Endothelial cell of umbilical vein (primary cell): Measurements from ENCODE around the gene FAM114A2. TPM values are rescaled to one million over a fixed set of nuclear protein-coding genes. Genes with fewer than 3 reads are reported as not detected.

Experiments
- BruUV-seq: library from RNA; stranded (reverse); fragments of 400-500 nt; replicated peaks from 2 replicates; lab custom pipeline; 2021; lab: Mats Ljungman, UMichigan
- CTCF ChIA-PET: fragments of 300-600, 350-600 bp; sonication (Branson Sonifier 250); formaldehyde crosslinking; loops from one replicate; lab custom pipeline; 2021; ENCODE audit warnings: antibody characterized with exemption, inconsistent platforms; lab: Charles Lee
- POLR2A ChIA-PET: fragments of 300-600, 350-600 bp; sonication (Branson Sonifier 250); formaldehyde crosslinking; loops from one replicate; lab custom pipeline; 2021; ENCODE audit warnings: antibody characterized with exemption, inconsistent platforms; lab: Charles Lee
- DNase-seq: peaks from one replicate; pipeline ENCODE4 v3.0.0-alpha.2; 2011; ENCODE audit warnings: low read depth, low spot score
- FAIRE-seq: peaks from 2 replicates; lab custom pipeline; 2011; peaks lifted over from hg19 to GRCh38; lab: Jason Lieb, UNC
- H2AFZ ChIP-seq: 2 replicates; pipeline ENCODE4 v1.6.0; 2012; ENCODE audit warnings: low read depth, low read length, control low read depth, inconsistent platforms
- H3K27ac ChIP-seq: 2 replicates; pipeline ENCODE4 v1.5.1; 2011; ENCODE audit warnings: low read depth, mild to moderate bottlenecking, control low read depth, low read length, moderate library complexity; ENCODE audit not compliant: insufficient read depth
- H3K27me3 ChIP-seq, 2 experiments: 2 replicates each; pipeline versions ENCODE4 v1.6.0 to v1.6.1; 2011; ENCODE audit warnings: low read length in 2 of 2, mixed read lengths in 1 of 2; ENCODE audit not compliant: control insufficient read depth in 2 of 2, insufficient read depth in 2 of 2
- H3K36me3 ChIP-seq, 2 experiments: 2 replicates in 1 of 2; 3 replicates in 1 of 2; pipeline ENCODE4 v1.5.1; 2011; ENCODE audit warnings: low read length in 2 of 2, mild to moderate bottlenecking in 1 of 2, moderate library complexity in 1 of 2; ENCODE audit not compliant: control insufficient read depth in 2 of 2, insufficient read depth in 2 of 2; ENCODE audit errors: extremely low read depth in 1 of 2
- H3K4me1 ChIP-seq: 3 replicates; pipeline ENCODE4 v1.5.1; 2011; ENCODE audit warnings: mild to moderate bottlenecking, low read length; ENCODE audit not compliant: control insufficient read depth, insufficient read depth; ENCODE audit errors: extremely low read depth
- H3K4me2 ChIP-seq: 2 replicates; pipeline ENCODE4 v1.6.1; 2011; ENCODE audit warnings: low read length, control low read depth, mixed read lengths; ENCODE audit not compliant: insufficient read depth
- H3K4me3 ChIP-seq, 3 experiments: fragments of 200-600 bp in 1 of 3; sonication (generic), shearing (Covaris generic) in 1 of 3; replicated peaks in 1 of 3; 2 replicates each; pipeline ENCODE4 v1.5.1; 2011 to 2016; ENCODE audit warnings: control low read depth in 3 of 3, low read length in 3 of 3, mild to moderate bottlenecking in 2 of 3, inconsistent platforms in 1 of 3, low read depth in 1 of 3, moderate library complexity in 1 of 3; ENCODE audit not compliant: insufficient read depth in 1 of 3
- H3K79me2 ChIP-seq: 2 replicates; pipeline ENCODE4 v1.6.0; 2012; ENCODE audit warnings: low read length, inconsistent platforms; ENCODE audit not compliant: control insufficient read depth, insufficient read depth
- H3K9ac ChIP-seq: replicated peaks from 2 replicates; pipeline ENCODE3; 2011; ENCODE audit warnings: low read length, control low read depth; ENCODE audit not compliant: insufficient read depth; ENCODE audit errors: extremely low read depth
- H3K9me1 ChIP-seq: replicated peaks from 3 replicates; pipeline ENCODE4 v1.6.0; 2011; ENCODE audit warnings: mild to moderate bottlenecking, low read length; ENCODE audit not compliant: control insufficient read depth, insufficient read depth; ENCODE audit errors: extremely low read depth
- H3K9me3 ChIP-seq: replicated peaks from 2 replicates; pipeline ENCODE4 v1.5.1; 2012; ENCODE audit warnings: low read length, inconsistent platforms; ENCODE audit not compliant: control insufficient read depth, insufficient read depth
- H4K20me1 ChIP-seq: replicated peaks from 2 replicates; pipeline ENCODE3; 2011; ENCODE audit warnings: mild to moderate bottlenecking, low read length; ENCODE audit not compliant: control insufficient read depth, insufficient read depth; ENCODE audit errors: extremely low read depth
- CTCF ChIP-seq, 2 donors: IDR thresholded peaks; 1 replicate in 1 of 2; 2 replicates in 1 of 2; pipeline ENCODE4 v1.5.1; 2011; ENCODE audit warnings: low read length in 2 of 2, mild to moderate bottlenecking in 2 of 2, moderate library complexity in 2 of 2, control low read depth in 1 of 2, inconsistent platforms in 1 of 2, low read depth in 1 of 2; ENCODE audit not compliant: insufficient read depth in 1 of 2; ENCODE audit errors: extremely low read depth in 1 of 2
- EZH2 ChIP-seq: IDR thresholded peaks from 2 replicates; pipeline ENCODE4 v1.6.1; 2012; ENCODE audit warnings: borderline replicate concordance, low read depth, mild to moderate bottlenecking, moderate library complexity, low read length, inconsistent platforms; ENCODE audit not compliant: severe bottlenecking
- FOS ChIP-seq: IDR thresholded peaks from 2 replicates; pipeline ENCODE4 v1.6.1; 2011; ENCODE audit warnings: mild to moderate bottlenecking, low read length, moderate library complexity, borderline replicate concordance; ENCODE audit not compliant: insufficient read depth
- GATA2 ChIP-seq: IDR thresholded peaks from 2 replicates; pipeline ENCODE4 v1.7.0; 2011; ENCODE audit warnings: low read depth, mild to moderate bottlenecking, moderate library complexity, mixed read lengths, low read length; ENCODE audit not compliant: insufficient read length, insufficient read depth
- JUN ChIP-seq: IDR thresholded peaks from 2 replicates; pipeline ENCODE4 v1.6.1; 2011; ENCODE audit warnings: borderline replicate concordance, low read depth; ENCODE audit not compliant: insufficient read length, insufficient read depth
- MAX ChIP-seq: IDR thresholded peaks from 2 replicates; pipeline ENCODE4 v1.6.1; 2011; ENCODE audit not compliant: insufficient read depth, insufficient read length
- MYC ChIP-seq: IDR thresholded peaks from one replicate; pipeline ENCODE4 v1.6.1; 2011; ENCODE audit warnings: mild to moderate bottlenecking, low read depth, low read length
- POLR2A ChIP-seq: IDR thresholded peaks from 2 replicates; pipeline ENCODE4 v1.6.1; 2012; ENCODE audit warnings: low read depth, mild to moderate bottlenecking, control low read depth, low read length
- POLR2AphosphoS5 ChIP-seq: IDR thresholded peaks from 2 replicates; pipeline ENCODE4 v1.6.1; 2012; ENCODE audit warnings: low read depth, mild to moderate bottlenecking, control low read depth, low read length, moderate library complexity; ENCODE audit not compliant: insufficient read depth
- dilution Hi-C: fragments of 300-500 bp; cut with MboI; formaldehyde crosslinking; loops from one replicate; pipeline ENCODE4 v1.15.0; 2019; ENCODE audit warnings: low sequenced_read_pairs; ENCODE audit not compliant: extremely low pct_ligation_motif_present
- intact Hi-C: fragments of 100-400 bp; cut with micrococcal nuclease; formaldehyde crosslinking; loops from one replicate; pipeline ENCODE4 v1.10.0; 2022
- polyA plus RNA-seq, 4 experiments: library from polyadenylated mRNA; depleted of rRNA in 3 of 4; stranded (reverse) in 3 of 4; unstranded in 1 of 4; fragments of >200 nt; gene quantifications; 2 replicates each; pipeline versions ENCODE4 v1.2.1 to v1.2.3, GENCODE V29; 2011 to 2012; ENCODE audit warnings: missing spikeins in 1 of 4
- total RNA-seq: library from RNA; stranded (reverse); gene quantifications from 2 replicates; pipeline ENCODE4 v1.2.3, GENCODE V29; 2021

FAM114A2 gene
- total and polyA plus RNA-seq, 2 donors (not counting 3 experiments of a cell fraction or from before 2014, with no cell fraction given), result 9.6 to 31.3 TPM

- dilution Hi-C loops, result no loop called here
- Histone ChIP-seq H3K36me3 (no peaks in the 10 kb centered on the region), H3K4me3 (no peak overlapping the region), H3K4me2 (no peak overlapping the region), H3K4me1 (no peaks in the 10 kb centered on the region), H3K27me3 (no peaks in the 10 kb centered on the region), H2AFZ (peak overlapping the region; percentile 47), H4K20me1 (no peaks in the 10 kb centered on the region), H3K27ac (no peak overlapping the region), H3K9me3 (no peaks in the 10 kb centered on the region), H3K9ac (no peak overlapping the region), H3K9me1 (no peaks in the 10 kb centered on the region), H3K79me2 (no peaks in the 10 kb centered on the region)
- POLR2A ChIA-PET, result no interaction called here
- TF ChIP-seq GATA2, result no peak
- no peak for TF ChIP-seq CTCF (IDR thresholded peaks at IDR 0.05; ENCODE audit: extremely low read depth in 1 of 2, insufficient read depth in 1 of 2, low read depth in 1 of 2, low read length in 2 of 2)
- TF ChIP-seq POLR2A, result no peak
- TF ChIP-seq MAX, result no peak
- no peak for TF ChIP-seq JUN
- TF ChIP-seq FOS, result no peak
- no peak for TF ChIP-seq MYC
- TF ChIP-seq EZH2, result no peak
- TF ChIP-seq POLR2AphosphoS5, result no peak
- no peak for FAIRE-seq
- intact Hi-C loops, result loop anchor here (10.0 kb wide), 1 partner anchor 180 kb away; no protein-coding TSS in a partner anchor
- DNase-seq, result no peak
- CTCF ChIA-PET, result interaction anchor here (0.5 to 5.3 kb wide), 37 partner anchors 9 to 1821 kb away, joined by 3 to 171 read pairs (median 4); partner anchors contain the start of gene GRIA1
- no TSS peak for BruUV-seq
Observed at GRCh38 chr5:153964191-153964879, 74.4 kb downstream of the FAM114A2 start.
